ENCODE measurements around the gene HECW1. TPM values are rescaled to one million over a fixed set of nuclear protein-coding genes. Genes with fewer than 3 reads are reported as not detected.

HECW1 gene
- total and polyA plus RNA-seq, 2 experiments from 2014 or later = 11.0 to 21.8 TPM

- ATAC-seq = peak; percentile 64
- peak overlapping the region; percentile 78 for H3K27ac ChIP-seq (ENCODE audit: low read depth)
Observed at GRCh38 chr7:43141091-43141490, 28.6 kb downstream of the HECW1 start.

More at GRCh38 chr7:43141091-43141490, 28.6 kb downstream of the HECW1 start:
- H3K4me3 ChIP-seq = no peak overlapping the region
- TF ChIP-seq CREB1 (CRISPR knock-in tag; IDR thresholded peaks at IDR 0.05; ENCODE audit: low read depth) = no peak
- TF ChIP-seq POLR2AphosphoS5 (IDR thresholded peaks at IDR 0.05; ENCODE audit: low read depth) = no peak
- TF ChIP-seq, protein P1, sequence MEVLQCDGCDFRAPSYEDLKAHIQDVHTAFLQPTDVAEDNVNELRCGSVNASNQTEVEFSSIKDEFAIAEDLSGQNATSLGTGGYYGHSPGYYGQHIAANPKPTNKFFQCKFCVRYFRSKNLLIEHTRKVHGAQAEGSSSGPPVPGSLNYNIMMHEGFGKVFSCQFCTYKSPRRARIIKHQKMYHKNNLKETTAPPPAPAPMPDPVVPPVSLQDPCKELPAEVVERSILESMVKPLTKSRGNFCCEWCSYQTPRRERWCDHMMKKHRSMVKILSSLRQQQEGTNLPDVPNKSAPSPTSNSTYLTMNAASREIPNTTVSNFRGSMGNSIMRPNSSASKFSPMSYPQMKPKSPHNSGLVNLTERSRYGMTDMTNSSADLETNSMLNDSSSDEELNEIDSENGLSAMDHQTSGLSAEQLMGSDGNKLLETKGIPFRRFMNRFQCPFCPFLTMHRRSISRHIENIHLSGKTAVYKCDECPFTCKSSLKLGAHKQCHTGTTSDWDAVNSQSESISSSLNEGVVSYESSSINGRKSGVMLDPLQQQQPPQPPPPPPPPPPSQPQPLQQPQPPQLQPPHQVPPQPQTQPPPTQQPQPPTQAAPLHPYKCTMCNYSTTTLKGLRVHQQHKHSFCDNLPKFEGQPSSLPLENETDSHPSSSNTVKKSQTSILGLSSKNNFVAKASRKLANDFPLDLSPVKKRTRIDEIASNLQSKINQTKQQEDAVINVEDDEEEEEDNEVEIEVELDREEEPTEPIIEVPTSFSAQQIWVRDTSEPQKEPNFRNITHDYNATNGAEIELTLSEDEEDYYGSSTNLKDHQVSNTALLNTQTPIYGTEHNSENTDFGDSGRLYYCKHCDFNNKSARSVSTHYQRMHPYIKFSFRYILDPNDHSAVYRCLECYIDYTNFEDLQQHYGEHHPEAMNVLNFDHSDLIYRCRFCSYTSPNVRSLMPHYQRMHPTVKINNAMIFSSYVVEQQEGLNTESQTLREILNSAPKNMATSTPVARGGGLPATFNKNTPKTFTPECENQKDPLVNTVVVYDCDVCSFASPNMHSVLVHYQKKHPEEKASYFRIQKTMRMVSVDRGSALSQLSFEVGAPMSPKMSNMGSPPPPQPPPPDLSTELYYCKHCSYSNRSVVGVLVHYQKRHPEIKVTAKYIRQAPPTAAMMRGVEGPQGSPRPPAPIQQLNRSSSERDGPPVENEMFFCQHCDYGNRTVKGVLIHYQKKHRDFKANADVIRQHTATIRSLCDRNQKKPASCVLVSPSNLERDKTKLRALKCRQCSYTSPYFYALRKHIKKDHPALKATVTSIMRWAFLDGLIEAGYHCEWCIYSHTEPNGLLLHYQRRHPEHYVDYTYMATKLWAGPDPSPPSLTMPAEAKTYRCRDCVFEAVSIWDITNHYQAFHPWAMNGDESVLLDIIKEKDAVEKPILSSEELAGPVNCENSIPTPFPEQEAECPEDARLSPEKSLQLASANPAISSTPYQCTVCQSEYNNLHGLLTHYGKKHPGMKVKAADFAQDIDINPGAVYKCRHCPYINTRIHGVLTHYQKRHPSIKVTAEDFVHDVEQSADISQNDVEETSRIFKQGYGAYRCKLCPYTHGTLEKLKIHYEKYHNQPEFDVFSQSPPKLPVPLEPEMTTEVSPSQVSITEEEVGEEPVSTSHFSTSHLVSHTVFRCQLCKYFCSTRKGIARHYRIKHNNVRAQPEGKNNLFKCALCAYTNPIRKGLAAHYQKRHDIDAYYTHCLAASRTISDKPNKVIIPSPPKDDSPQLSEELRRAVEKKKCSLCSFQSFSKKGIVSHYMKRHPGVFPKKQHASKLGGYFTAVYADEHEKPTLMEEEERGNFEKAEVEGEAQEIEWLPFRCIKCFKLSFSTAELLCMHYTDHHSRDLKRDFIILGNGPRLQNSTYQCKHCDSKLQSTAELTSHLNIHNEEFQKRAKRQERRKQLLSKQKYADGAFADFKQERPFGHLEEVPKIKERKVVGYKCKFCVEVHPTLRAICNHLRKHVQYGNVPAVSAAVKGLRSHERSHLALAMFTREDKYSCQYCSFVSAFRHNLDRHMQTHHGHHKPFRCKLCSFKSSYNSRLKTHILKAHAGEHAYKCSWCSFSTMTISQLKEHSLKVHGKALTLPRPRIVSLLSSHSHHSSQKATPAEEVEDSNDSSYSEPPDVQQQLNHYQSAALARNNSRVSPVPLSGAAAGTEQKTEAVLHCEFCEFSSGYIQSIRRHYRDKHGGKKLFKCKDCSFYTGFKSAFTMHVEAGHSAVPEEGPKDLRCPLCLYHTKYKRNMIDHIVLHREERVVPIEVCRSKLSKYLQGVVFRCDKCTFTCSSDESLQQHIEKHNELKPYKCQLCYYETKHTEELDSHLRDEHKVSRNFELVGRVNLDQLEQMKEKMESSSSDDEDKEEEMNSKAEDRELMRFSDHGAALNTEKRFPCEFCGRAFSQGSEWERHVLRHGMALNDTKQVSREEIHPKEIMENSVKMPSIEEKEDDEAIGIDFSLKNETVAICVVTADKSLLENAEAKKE (CRISPR knock-in tag; IDR thresholded peaks at IDR 0.05) = peak; percentile 92
- TF ChIP-seq STAT1 (IDR thresholded peaks at IDR 0.05; ENCODE audit: unreplicated experiment) = no peak
- no peak for TF ChIP-seq ZNF114 (CRISPR knock-in tag; IDR thresholded peaks at IDR 0.05)
- no peak for TF ChIP-seq REST (IDR thresholded peaks at IDR 0.05; ENCODE audit: unreplicated experiment)
- TF ChIP-seq NANOG (IDR thresholded peaks at IDR 0.05; ENCODE audit: borderline replicate concordance) = no peak
- no peaks in the 10 kb centered on the region for H3F3A ChIP-seq (replicated peaks; ENCODE audit: low read depth)
- H3K36me3 ChIP-seq (ENCODE audit: insufficient read depth) = no peaks in the 10 kb centered on the region
- Mint-ChIP-seq H3K9me3 (no peaks in the 10 kb centered on the region), H3K4me1 (peaks cover 51% of the 10 kb centered on the region), H3K27ac (no peak overlapping the region), H3K36me3 (ENCODE audit: low read depth) (peaks cover 9% of the 10 kb centered on the region; the same call in 1 of the 3 replicates), H3K27me3 (ENCODE audit: insufficient read depth, low read depth, poor library complexity) (peaks cover 11% of the 10 kb centered on the region), H3K4me3 (no peak overlapping the region)
- no peaks in the 10 kb centered on the region for H3K27me3 ChIP-seq (ENCODE audit: insufficient read depth)
- no peaks in the 10 kb centered on the region for H3K79me2 ChIP-seq (replicated peaks; ENCODE audit: insufficient read depth)
- H3K4me1 ChIP-seq (ENCODE audit: insufficient read depth) = peaks cover 37% of the 10 kb centered on the region
- peak; percentile 78 for DNase-seq (ENCODE audit: low spot score)
- H3K9me2 ChIP-seq (ENCODE audit: insufficient read depth) = peaks cover 16% of the 10 kb centered on the region; the same call in 1 of the 2 replicates
- H3K4me2 ChIP-seq = no peak overlapping the region
- H2AFZ ChIP-seq = no peak overlapping the region
- H4K20me1 ChIP-seq (replicated peaks; ENCODE audit: insufficient read depth) = no peaks in the 10 kb centered on the region
